Stimulated activated CD8-positive, alpha-beta memory T cell treated with anti-CD3 and anti-CD28 coated beads, Interleukin-15, amount 100 ng/mL, for 4 hours (primary cell): Measurements from ENCODE around the gene DENND1C.

ENCODE experiments used
- DNase-seq, 2 donors: peaks; one replicate each; pipeline ENCODE4 v3.0.0-alpha.2; 2020; ENCODE audit warnings: low read depth in 2 of 2

Gene DENND1C

DNA sequence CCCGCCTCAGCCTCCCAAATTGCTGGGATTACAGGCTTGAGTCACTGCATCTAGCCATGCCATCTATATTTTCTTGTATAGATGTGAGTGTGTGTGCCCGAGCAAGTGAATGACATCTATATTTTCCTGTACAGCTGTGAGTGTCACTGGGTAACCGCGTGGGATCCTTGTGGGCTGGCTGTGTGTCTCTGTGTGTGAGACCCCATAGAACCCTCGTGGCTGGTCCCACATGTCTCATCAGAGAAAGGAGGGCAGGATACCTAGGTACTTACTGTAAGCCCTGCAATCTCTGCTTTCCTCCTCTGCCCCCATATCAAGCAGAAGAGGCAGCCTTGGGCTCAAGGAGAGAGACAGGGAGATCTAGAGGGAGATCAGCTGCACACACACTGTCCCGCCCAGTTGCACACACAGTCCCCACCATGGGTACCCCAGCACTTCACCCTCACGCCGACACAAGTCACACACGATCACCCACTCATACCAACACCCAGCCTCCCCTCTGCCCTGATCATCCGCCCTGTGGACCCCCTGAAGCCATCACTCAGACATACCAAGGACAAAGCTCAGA lies 655 bp downstream of the DENND1C start:
- peak in 1 of 2 donors; percentile 39 for DNase-seq

DNA sequence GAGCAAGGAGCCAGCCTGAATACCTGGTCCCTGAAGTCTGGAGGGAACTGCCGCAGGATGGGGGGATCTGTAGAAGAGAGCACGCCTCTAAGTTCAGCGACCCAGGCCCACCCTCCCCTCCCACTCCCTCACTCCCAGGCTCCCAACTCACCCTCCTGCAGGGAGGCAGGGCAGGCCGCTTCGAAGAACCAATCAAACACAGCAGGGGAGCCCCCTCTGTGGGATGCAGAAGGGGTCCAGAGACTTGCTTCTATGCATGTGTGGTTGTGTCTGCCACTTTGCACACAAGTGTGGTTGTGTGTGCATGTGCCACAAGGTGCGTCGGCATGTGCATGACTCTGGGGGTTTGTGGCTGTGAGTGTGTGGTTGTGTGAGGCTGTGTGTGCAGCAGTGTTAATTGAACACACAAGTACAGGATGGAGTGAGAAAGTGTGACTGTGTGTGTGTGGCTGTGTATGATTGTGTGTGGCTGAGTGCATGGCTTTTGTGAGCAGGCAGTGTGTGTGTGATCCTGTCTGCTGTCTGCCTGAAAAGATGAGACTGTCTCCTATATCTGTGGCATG lies 1.7 kb downstream of the DENND1C start:
- DNase-seq, result no peak

DNA sequence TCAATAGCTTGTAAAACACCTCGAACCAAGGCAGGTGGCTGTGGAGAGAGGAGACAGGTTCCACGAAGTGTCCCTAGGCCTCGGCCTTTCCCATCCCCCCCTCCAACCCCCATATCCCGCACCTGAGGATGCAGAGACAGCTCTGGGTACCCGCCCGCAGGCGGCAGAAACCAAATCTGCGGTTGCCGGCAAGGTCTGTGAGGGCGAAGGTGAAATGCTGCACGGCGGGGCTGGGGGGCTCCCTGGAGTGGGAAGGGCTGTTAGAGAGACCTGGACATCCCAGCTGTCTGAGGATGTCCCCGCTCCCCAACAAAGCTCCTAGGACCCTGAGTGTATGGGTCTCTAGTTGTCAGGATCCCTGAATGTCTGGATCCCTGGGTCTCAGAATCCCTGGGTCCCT lies 2.8 kb downstream of the DENND1C start:
- no peak for DNase-seq

DNA sequence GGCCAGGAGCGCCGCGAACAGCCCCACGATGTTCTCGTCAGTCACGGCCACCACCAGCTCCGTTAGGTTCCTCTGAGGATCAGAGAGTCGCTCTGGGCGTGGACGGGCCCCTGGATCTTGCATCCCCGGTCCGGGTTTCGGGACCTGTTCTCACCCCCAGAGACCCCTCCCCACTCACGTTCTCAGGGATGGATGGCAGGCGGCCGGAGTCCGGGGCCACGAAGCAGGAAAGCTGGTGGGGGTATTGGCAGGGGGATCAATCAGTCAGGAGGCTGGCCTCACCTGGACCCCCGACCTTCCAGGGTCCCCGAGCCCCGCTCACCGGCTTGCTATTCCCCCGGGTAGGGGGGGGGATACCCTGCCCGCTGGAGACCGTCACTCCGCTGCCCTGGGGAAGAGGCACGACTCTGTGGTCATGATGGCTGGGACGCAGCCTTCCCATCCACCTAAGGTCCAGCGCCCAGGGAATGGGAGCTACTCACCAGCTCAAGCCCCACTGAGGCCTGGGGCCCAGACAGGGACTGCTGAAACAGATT lies 4.6 kb downstream of the DENND1C start:
- DNase-seq, result no peak

DNA sequence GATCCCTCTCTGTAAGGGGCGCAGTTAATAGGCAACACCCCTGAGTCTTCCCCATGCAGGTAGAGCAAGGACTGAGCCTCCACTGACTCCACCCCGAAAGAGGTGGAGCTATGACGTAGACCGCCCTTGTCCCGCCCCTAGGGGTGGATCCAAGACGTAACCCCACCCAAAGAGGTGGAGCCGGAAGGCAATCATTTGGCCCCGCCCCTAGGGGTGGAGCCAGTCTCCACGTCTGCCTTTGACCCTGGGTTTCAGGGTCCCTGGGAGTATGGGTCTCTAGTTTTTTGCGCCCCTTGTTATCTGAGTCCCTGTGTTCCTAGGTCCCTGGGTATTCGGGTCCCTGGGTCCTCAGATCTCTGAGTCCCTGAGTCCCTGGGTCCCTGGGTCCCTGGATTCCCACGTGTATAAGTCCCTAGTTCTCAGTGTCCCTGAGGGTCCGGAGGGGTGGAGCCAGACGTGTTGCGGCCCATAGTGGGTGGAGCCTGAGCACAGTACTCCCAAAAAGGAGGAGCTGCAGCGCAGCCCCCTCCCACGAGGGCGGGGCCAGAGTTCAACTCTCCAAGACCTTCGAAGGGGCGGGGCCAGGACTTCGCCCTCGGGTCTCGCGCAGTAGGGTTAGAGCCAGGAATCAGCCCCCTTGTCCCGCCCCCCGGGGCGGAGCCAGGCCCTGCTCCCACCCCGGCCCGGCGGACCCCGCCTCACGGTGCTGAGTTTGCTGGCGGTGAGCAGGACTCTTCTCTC lies 5.3 kb downstream of the DENND1C start:
- no peak for DNase-seq

DNA sequence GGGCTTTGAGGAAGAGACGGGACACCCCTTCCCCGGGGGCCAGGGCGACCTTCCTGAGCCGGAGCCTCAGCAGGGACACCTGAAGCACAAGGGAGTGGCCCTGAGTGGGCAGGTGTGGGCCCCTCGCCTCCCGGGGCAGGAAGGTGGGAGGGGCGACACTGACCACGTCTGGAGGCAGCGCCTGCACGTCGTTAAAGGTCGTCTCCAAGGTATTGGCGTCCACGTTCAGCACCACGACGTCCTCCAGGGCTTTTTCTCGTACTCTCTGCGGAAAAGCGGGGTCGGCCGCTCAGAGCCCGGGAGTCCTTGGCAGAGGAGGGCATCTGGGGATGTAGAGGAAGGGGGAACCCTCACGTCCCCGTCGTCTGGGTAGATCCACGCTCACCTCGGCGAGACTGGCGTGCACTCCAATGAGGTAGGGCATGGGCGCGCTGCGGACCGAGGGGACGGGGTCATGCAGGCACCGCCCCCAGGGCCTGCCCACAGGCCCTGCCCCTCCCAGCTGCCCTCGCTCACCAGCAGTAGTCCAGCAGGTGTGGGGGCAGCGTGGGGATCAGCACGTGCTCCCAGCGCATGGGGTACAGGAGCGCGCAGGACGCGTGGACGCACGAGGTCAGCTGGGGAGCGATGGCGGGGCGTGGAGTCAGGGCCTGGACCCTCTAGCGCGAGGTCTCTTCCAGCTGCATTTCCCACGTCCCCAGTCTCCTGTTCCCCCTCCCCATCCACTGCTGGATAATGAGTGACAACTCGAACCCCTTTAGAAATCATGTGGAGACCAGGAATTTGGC lies 6.1 kb downstream of the DENND1C start:
- no peak for DNase-seq

DNA sequence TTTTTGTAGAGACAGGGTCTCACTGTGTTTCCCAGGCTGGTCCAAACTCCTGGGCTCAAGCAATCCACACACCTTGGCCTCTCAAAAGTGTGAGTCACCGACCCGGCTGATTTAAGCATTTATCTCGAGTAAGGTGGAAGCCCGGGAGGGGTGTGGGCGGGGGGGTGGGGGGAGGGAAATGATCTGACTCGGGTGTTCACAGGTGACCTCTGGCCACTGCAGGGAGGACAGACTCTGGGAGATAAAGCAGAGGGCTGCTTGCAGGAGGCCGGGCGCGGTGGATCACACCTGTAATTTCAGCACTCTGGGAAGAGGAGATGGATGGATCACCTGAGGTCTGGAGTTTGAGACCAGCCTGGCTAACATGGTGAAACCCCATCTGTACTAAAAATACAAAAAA lies 7.9 kb downstream of the DENND1C start:
- DNase-seq, result no peak

DNA sequence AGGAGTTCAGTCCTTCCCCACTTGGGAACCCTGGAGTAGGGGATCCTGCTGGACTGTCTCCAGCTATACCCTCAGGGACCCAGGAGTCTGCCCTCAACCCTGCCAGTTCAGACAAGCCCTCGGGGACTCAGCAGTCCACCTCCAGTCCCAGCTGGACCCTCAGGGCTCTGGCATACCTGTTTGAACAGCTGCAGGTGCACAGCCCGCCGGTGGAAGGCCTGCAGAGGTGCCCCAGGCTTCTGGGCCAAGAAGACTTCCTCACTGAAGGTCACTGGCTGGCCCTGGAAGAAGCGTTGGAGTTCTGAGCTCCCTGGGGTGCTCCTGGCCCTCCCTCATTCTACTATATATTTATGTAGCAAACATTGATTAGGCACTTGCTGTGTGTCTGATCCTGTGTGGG lies 8.9 kb downstream of the DENND1C start:
- no peak for DNase-seq

DNA sequence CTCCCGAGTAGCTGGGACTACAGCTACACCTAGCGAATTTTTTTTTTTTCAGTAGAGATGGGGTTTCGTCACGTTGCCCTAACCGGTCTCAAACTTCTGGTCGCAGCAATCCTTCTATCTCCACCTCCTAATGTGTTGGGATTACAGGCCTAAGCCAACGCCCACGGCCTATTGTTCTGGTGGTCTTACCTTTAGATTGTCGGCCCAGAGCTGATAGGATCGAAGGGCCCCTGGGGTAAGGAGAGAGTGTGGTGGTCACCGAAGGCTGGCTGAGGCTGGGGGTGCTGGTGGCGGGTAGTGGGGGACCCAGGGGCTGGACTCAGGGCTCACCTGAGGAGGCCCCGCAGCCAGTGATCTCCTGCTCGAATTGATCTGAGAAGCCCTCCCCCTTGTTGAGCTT lies 10.5 kb downstream of the DENND1C start:
- no peak for DNase-seq

DNA sequence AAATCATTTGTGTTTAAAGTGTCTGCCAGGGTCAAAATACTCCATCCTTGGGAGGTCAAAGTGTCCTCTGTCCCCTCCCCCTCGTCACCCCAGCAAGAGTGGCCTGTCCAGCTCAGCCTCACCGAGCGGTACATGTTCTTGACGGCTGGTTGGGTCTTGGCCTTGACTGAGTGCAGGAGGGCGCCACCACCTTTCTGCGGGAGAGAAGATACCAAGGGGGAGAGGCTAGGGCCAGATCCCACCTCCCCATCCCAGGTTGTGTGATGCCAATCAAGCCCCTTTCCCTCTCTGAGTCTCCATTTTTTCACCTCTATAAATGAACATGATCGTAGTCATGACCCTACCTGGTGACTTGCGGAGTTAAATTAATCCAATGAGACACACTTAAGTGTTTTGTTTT lies 11.4 kb downstream of the DENND1C start:
- no peak for DNase-seq

DNA sequence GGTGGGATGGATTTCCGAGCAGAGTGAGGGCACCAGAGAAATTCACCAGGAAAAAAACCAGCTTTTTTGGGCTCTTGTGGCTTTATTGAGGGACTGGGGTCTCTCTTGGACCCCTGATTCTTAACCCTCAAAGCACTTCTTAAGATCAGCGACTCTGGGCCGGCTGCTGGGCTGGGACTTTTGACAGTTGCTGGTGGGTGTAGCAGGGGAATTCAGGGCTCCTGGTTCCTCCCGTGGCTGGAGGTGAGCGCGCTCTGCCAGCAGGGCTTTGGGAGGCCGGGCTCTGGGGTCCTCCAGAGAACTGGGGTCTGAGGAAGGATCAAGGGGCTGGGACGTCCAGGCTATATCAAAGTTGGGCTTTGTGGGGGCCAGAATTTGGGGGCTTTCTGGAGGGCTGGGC lies 14.2 kb downstream of the DENND1C start:
- no peak for DNase-seq

DNA sequence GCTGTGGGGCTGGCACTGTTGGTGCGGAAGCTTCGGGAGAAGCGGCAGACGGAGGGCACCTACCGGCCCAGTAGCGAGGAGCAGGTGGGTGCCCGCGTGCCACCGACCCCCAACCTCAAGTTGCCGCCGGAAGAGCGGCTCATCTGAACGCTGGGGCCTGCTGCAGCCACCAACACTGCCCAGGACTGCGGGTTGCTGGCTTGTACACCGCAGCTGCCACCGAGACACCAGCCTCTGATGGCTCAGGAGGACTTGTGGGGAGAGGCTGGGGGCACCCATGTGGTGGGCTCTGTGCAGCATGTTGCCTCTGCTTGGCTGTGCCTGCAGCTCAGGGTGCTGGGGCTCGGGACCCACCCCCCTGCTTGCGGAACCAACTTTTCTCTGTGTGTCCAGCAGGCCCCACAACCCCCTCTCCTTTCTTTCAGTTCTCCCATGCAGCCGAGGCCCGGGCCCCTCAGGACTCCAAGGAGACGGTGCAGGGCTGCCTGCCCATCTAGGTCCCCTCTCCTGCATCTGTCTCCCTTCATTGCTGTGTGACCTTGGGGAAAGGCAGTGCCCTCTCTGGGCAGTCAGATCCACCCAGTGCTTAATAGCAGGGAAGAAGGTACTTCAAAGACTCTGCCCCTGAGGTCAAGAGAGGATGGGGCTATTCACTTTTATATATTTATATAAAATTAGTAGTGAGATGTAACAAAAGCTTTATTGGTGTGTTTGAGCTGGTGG lies 14.9 kb downstream of the DENND1C start:
- DNase-seq, result no peak

DNA sequence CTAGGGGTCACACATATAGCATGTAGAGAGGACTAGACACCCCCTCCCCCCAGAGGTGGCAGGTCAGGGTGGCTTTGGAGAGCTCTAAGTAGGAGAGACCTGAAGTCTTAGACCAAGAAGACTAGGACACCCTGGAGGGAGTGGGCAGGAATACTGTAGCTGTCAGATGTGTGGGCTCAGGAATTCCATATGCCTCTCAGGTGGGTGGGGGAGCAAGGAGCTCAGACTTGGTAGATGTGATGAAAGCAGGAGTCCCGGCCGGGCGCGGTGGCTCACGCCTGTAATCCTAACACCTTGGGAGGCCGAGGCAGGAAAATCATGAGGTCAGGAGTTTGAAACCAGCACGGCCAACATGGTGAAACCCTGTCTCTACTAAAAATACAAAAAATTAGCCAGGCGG lies 15.9 kb downstream of the DENND1C start:
- DNase-seq, result no peak

DNA sequence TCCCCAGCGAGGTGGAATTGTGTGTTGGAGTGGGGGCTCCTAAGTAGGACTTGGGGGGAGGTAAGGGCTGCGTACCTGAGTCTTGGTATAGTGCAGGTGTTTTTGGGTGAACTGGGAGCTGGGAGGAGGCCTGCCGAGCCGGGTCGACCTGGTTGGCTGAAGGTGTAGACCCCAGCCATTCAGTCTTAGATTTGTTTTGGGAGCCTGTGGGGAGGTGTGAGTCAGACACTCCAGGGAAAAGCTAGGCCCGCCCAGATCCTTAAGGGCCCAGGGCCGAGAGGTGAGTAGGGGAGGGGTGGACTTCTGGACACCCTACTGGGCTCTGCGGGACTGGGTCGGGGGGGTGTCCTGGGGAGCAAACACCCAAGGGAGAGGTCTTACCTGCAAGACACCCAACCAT lies 16.6 kb downstream of the DENND1C start:
- DNase-seq, result no peak

DNA sequence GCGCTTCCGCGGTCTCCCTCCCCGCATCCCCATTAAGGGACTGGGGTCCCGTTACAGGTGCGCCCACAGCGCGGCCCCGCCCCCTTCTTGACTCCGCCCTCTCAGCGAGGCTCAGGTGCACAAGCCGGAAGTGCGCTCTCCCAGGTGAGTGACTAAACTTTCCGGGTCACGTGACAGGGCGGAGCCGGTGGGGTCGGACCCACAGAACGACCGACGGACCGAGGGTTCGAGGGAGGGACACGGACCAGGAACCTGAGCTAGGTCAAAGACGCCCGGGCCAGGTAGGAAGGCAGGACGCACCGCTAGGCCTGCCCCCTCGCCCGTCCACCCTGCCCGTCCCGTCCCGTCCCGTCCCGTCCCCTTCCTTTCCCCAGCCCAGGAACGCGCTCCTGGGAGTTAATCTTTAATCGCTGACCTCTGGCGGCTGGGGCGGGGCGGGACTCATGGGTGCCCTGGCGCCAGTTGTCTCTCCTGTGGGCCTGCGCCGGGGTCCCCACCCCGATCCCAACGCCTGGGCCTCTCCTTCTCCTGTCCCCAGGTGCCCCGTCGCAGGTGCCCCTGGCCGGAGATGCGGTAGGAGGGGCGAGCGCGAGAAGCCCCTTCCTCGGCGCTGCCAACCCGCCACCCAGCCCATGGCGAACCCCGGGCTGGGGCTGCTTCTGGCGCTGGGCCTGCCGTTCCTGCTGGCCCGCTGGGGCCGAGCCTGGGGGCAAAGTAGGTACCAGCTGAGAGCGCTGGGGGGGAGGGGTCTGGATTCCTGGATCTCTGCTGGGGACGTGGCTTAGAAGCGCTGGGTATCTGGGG lies 17.3 kb downstream of the DENND1C start, which contains the start of gene CRB3:
Gene CRB3, plus strand, starts transcription at position 202 of the 804 bp plus-strand sequence. Its CDS starts 431 bp downstream, at position 633.
- DNase-seq, result peak in 1 of 2 donors; percentile 14

DNA sequence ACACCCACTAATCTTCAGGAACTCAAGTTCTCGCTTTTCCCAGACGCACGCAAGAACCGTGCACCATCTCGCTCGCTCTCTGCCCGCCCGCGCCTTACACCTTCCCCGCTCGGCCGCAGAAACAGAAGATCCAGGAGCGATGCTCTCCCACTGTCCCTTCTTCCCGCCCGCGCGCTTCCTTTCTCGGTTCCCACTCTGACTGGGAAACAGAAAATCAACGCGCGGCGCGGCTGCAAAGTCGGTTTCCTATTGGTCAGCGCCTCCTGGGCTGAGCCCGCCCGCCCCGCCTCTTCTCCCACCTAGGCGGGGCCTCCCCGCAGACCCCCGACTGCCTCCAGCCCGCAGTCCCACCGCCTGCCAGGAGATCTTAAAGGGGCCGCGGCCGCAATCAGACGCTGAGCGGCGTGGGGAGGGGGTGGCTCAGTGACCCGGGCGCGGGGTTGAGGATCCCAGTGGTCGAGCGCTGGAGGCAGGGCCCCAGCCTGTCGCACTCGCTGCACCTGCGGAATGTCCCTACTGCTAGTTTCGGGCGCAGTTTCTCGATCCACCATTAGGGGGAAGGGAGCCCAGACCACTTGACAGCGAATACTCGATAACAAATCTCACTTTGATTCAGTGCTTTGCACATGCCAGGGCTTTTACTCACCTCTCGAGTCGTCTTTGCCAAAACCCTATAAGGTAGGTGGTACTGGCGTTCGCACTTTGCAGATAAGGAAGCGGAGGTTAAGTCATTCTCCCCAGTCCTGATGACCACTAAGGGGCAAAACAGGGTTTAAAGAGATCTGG lies 21.3 kb downstream of the DENND1C start:
- DNase-seq, result peak; percentile 89 to 93

DNA sequence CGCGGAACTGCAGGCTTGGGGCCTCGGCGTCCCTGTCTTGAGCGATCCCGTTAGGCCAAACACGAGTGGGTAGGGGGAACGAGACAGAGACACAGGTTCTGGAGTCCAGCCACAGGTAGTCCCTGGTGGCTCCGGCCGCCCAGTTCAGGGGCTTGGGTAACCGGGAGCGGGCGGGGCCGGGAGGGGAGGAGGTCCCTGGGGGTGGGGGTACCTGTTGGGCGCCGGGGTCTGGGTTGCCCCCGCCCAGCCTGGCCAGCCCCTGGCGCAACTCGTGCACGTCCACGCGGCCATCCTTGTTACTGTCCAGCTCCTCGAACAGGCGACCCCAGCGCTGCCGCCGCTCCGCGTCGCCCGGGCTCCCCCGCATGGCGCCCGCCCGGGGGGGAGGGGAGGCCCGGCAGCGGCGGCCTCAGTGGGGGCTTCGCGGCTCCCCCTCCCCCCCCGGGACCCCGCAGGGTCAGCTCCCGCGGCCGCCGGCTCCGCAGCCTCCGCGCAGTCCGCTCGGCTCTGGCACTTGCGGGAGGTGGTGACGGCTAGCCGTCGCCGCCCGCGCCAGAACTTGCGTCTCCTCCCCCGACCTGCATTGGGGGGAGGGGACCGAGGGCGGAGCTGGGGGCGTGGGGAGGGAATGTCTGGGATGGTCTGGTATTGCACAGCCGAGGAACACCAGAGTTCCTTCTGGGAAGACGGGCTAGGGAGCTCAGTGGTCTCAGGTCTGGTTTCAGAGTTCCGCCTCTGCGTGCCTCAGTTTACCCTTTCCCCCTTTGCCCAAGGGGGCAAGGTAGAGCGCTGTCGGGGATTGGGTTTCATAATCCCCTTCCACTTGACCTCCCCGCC lies 22.1 kb downstream of the DENND1C start, which contains the start of gene SLC25A23:
Gene SLC25A23, minus strand, starts transcription at position 531 of the 837 bp plus-strand sequence. Its CDS starts 164 bp downstream, at position 367.
- peak; percentile 21 to 40 for DNase-seq

DNA sequence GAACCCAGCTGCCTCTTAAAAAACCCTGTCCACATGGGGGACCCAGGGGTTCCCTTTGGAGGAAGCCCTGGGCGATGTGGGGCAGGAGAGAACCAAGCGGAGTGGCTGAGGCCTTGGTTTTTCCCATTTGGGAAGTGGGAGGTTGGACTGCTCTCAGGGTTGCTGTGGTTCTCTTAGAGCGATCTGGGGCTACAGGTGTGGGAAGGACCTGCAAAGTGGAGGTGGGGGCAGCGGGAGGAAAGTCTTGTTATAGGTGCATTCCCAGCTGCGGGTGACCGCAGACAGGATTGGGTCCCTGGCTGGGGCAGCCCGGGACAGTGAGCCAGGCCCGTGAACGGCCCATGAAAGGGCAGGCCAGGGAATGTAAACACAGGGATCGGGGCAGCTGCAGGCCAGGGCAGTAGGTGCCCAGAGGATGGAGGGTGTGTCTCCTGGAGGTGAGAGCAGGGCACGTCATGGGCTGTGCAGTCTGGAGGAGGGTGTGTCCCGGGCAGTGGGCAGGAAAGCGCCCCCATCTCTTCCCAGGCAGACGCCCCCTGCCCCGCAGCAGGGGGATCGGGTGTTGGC lies 22.8 kb downstream of the DENND1C start:
- no peak for DNase-seq
